Transverse colon (tissue), 4 donors: ENCODE measurements around the gene ZNF385D.

Source experiments
- CTCF ChIP-seq, 5 experiments: fragments of 200-600 bp in 3 of 5; fragments of 450-650 bp in 2 of 5; sonication (generic) in 3 of 5; IDR thresholded peaks; 1 replicate in 2 of 5; 2 replicates in 3 of 5; pipeline ENCODE4 v1.5.1; 2016 to 2017; ENCODE audit warnings: antibody characterized with exemption in 5 of 5, inconsistent platforms in 3 of 5, mild to moderate bottlenecking in 2 of 5, moderate library complexity in 1 of 5
- EP300 ChIP-seq: sonication (generic); formaldehyde crosslinking; IDR thresholded peaks from one replicate; pipeline ENCODE4 v1.6.1; 2017; ENCODE audit warnings: antibody characterized with exemption, low read depth
- POLR2A ChIP-seq: fragments of 450-650 bp; IDR thresholded peaks from one replicate; pipeline ENCODE4 v1.6.1; 2016; ENCODE audit warnings: antibody characterized with exemption, mild to moderate bottlenecking, moderate library complexity
- POLR2AphosphoS5 ChIP-seq, 3 donors: sonication (generic); formaldehyde crosslinking; IDR thresholded peaks; one replicate each; pipeline ENCODE4 v1.6.1; 2016; ENCODE audit warnings: antibody characterized with exemption in 3 of 3

- no peak for TF ChIP-seq EP300
- no peak for TF ChIP-seq CTCF (IDR thresholded peaks at IDR 0.05)
- no peak for TF ChIP-seq POLR2AphosphoS5 (IDR thresholded peaks at IDR 0.05)
- TF ChIP-seq POLR2A: no peak
These were observed 210.7 kb downstream of the ZNF385D start for GRCh38 chr3:21540265-21540664.
